HEK293T (cell line): ENCODE results near the gene LETM1.

Experiments
- CTCF ChIA-PET: fragments of 350-600 bp; formaldehyde crosslinking; extraction: SDS; loops from one replicate; lab custom pipeline; 2021; ENCODE audit warnings: antibody characterized with exemption, inconsistent platforms; lab: Yijun Ruan, JAX
- POLR2A ChIA-PET: fragments of 350-600 bp; formaldehyde crosslinking; extraction: SDS; loops from one replicate; lab custom pipeline; 2020; ENCODE audit warnings: antibody characterized with exemption, inconsistent platforms; lab: Yijun Ruan, JAX
- DNase-seq: peaks from one replicate; pipeline ENCODE4 v3.0.0; 2012; ENCODE audit warnings: mixed read lengths; ENCODE audit errors: extremely low spot score
- ARNT ChIP-seq: fragments of 450-650 bp; IDR thresholded peaks from 2 replicates; pipeline ENCODE4 v1.6.1; 2017; ENCODE audit warnings: mild to moderate bottlenecking
- BHLHE40 ChIP-seq: fragments of 450-650 bp; IDR thresholded peaks from 2 replicates; pipeline ENCODE4 v1.6.1; 2016; ENCODE audit warnings: mild to moderate bottlenecking, moderate library complexity, borderline replicate concordance
- CTBP1 ChIP-seq: fragments of 450-650 bp; IDR thresholded peaks from 2 replicates; pipeline ENCODE4 v1.6.1; 2016; ENCODE audit warnings: borderline replicate concordance
- ELF4 ChIP-seq: fragments of 450-650 bp; IDR thresholded peaks from 2 replicates; pipeline ENCODE4 v1.6.1; 2017; ENCODE audit warnings: antibody characterized with exemption
- FOXA1 ChIP-seq: fragments of 450-650 bp; IDR thresholded peaks from 2 replicates; pipeline ENCODE4 v1.6.1; 2016; ENCODE audit warnings: mild to moderate bottlenecking
- FOXK2 ChIP-seq: fragments of 450-650 bp; IDR thresholded peaks from 2 replicates; pipeline ENCODE4 v1.6.1; 2016; ENCODE audit warnings: mild to moderate bottlenecking
- FOXM1 ChIP-seq: fragments of 450-650 bp; IDR thresholded peaks from 2 replicates; pipeline ENCODE4 v1.6.1; 2017; ENCODE audit warnings: mild to moderate bottlenecking, borderline replicate concordance
- HDGF ChIP-seq: fragments of 450-650 bp; IDR thresholded peaks from 2 replicates; pipeline ENCODE4 v1.6.1; 2017; ENCODE audit warnings: antibody characterized with exemption, borderline replicate concordance
- L3MBTL2 ChIP-seq: fragments of 450-650 bp; conservative IDR thresholded peaks from 2 replicates; pipeline ENCODE4 v1.6.1; 2016; ENCODE audit warnings: mild to moderate bottlenecking
- LEF1 ChIP-seq: fragments of 450-650 bp; IDR thresholded peaks from 2 replicates; pipeline ENCODE4 v1.6.1; 2017; ENCODE audit warnings: mild to moderate bottlenecking, borderline replicate concordance
- NFRKB ChIP-seq: fragments of 450-650 bp; IDR thresholded peaks from 2 replicates; pipeline ENCODE4 v1.6.1; 2016; ENCODE audit warnings: mild to moderate bottlenecking, moderate library complexity
- SP1 ChIP-seq: fragments of 450-650 bp; IDR thresholded peaks from 2 replicates; pipeline ENCODE4 v1.6.1; 2017
- SUZ12 ChIP-seq: fragments of 450-650 bp; IDR thresholded peaks from 2 replicates; pipeline ENCODE4 v1.6.1; 2016; ENCODE audit warnings: mild to moderate bottlenecking
- TARDBP ChIP-seq: fragments of 450-650 bp; IDR thresholded peaks from 2 replicates; pipeline ENCODE4 v1.6.1; 2016
- ZNF384 ChIP-seq: fragments of 450-650 bp; IDR thresholded peaks from 2 replicates; pipeline ENCODE4 v1.6.1; 2016
- TF ChIP-seq, protein P1 (sequence below): fragments of 450-650 bp; IDR thresholded peaks from 2 replicates; pipeline ENCODE4 v1.6.1; 2016

Gene LETM1

GRCh38 chr4:1864076-1865008 lies 8.4 kb upstream of the LETM1 start:
- TF ChIP-seq ARNT (no peak), SUZ12 (no peak), CTBP1 (no peak), LEF1 (no peak), FOXK2 (no peak), FOXA1 (no peak), SP1 (no peak), TARDBP (no peak), BHLHE40 (no peak)
- TF ChIP-seq, protein P1, sequence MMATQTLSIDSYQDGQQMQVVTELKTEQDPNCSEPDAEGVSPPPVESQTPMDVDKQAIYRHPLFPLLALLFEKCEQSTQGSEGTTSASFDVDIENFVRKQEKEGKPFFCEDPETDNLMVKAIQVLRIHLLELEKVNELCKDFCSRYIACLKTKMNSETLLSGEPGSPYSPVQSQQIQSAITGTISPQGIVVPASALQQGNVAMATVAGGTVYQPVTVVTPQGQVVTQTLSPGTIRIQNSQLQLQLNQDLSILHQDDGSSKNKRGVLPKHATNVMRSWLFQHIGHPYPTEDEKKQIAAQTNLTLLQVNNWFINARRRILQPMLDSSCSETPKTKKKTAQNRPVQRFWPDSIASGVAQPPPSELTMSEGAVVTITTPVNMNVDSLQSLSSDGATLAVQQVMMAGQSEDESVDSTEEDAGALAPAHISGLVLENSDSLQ, result no peak
- CTCF ChIA-PET, result interaction anchor here (1.6 kb wide), 1 partner anchor 35 kb away, joined by 3 read pairs; no protein-coding TSS in a partner anchor
- POLR2A ChIA-PET, result interaction anchor here (1.0 kb wide), 1 partner anchor 8 kb away, joined by 3 read pairs; the partner anchor contains the start of gene LETM1
- DNase-seq, result no peak

GRCh38 chr4:1863297-1864033 lies 7.5 kb upstream of the LETM1 start:
- CTCF ChIA-PET, result interaction anchor here (1.6 kb wide), 1 partner anchor 36 kb away, joined by 3 read pairs; no protein-coding TSS in a partner anchor
- no peak for DNase-seq
- no peak for TF ChIP-seq BHLHE40
- POLR2A ChIA-PET, result no interaction called here

DNA sequence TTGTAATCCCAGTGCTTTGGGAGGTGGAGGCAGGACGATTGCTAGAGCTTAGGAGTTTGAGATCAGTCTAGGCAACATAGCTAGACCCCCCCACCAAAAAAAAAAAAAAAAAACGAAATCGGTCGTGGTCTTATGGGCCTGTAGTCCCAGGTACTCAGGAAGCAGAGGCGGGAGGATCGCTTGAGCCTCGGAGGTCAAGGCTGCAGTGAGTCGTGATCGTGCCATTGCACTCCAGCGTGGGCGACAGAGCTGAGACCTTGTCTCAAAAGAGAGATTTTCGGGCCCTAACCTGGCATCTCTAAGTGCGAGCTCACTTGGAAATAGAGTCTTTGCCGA lies 7.0 kb upstream of the LETM1 start:
- CTCF ChIA-PET, result interaction anchor here (1.6 kb wide), 1 partner anchor 37 kb away, joined by 3 read pairs; no protein-coding TSS in a partner anchor
- DNase-seq, result no peak
- POLR2A ChIA-PET, result no interaction called here
- TF ChIP-seq FOXK2 (no peak), HDGF (no peak), SUZ12 (no peak)

- ChIA-PET POLR2A (no interaction called here), CTCF (no interaction called here)
- TF ChIP-seq FOXK2 (no peak), FOXA1 (no peak), SP1 (no peak), FOXM1 (no peak), HDGF (no peak), LEF1 (no peak), TARDBP (no peak), L3MBTL2 (no peak), CTBP1 (no peak), ZNF384 (no peak), ELF4 (no peak)
- TF ChIP-seq, protein P1, result no peak
- DNase-seq, result no peak
Measured at GRCh38 chr4:1862055-1862911, 6.3 kb upstream of the LETM1 start.

GRCh38 chr4:1859389-1859753 lies 3.4 kb upstream of the LETM1 start:
- ChIA-PET POLR2A (no interaction called here), CTCF (no interaction called here)
- no peak for DNase-seq
- TF ChIP-seq L3MBTL2 (no peak), FOXM1 (no peak), HDGF (no peak), SUZ12 (no peak), ZNF384 (no peak), FOXK2 (no peak), NFRKB (no peak), ELF4 (no peak), SP1 (no peak), TARDBP (no peak)

DNA sequence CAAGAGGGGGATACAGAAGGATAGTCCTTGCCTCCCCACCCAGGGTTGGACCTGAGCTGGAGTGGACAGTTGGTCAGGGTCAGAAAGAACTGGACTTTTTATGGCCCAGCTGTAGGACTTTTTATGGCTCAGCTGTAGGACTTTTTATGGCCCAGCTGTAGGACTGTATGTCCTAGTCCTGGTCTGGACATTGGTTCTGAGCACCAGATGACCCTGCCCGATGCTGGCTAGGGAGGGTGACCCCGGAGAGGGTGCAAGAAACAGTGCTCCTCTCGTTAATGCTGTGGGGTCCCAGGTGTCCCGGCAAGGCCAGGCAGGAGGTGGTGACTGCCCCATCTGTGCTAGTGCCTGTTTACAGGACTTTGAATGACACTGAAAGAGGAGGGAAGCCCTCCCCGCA lies 2.0 kb upstream of the LETM1 start:
- no peak for TF ChIP-seq ARNT
- TF ChIP-seq LEF1, result no peak
- TF ChIP-seq FOXA1, result no peak
- no peak for TF ChIP-seq TARDBP
- no peak for TF ChIP-seq FOXM1
- TF ChIP-seq SUZ12, result no peak
- TF ChIP-seq ELF4, result no peak
- no peak for TF ChIP-seq ZNF384
- no peak for TF ChIP-seq BHLHE40
- no peak for TF ChIP-seq HDGF
- TF ChIP-seq FOXK2, result no peak
- ChIA-PET POLR2A (interaction anchor here (1.5 to 3.0 kb wide), 3 partner anchors 10 to 41 kb away, joined by 9 to 12 read pairs (median 11); partner anchors contain the start of gene NSD2), CTCF (no interaction called here)
- DNase-seq, result no peak
